ENCODE data around the gene IKZF3.
"Not testable (repeated sequence)": the region's sequence is repeated elsewhere in the genome, so short reads cannot be mapped to it uniquely, and the experiment has no call there.

IKZF3 gene

GRCh38 chr17:39751637-39752036 lies 112.5 kb downstream of the IKZF3 start:
- peak overlapping the region; percentile 78 to 87 (median 83) for H3K4me3 Mint-ChIP-seq
- no peaks in the 10 kb centered on the region for H3K36me3 Mint-ChIP-seq (ENCODE audit: low read depth)
- H3K27me3 Mint-ChIP-seq (ENCODE audit: low read depth), result peaks cover 22% of the 10 kb centered on the region
- peak overlapping the region; percentile 67 to 93 (median 88) for H3K27ac Mint-ChIP-seq
- no peak for TF ChIP-seq CTCF (IDR thresholded peaks at IDR 0.05; ENCODE audit: unreplicated experiment in 3 of 3)
- no peaks in the 10 kb centered on the region for H3K9me3 Mint-ChIP-seq
- peaks cover 26% of the 10 kb centered on the region for H3K4me1 Mint-ChIP-seq

- H3K4me3 Mint-ChIP-seq, result peak overlapping the region in 2 of 3 experiments; percentile 32 to 87
- H3K27me3 Mint-ChIP-seq (ENCODE audit: low read depth), result peaks cover 22% of the 10 kb centered on the region
- peak overlapping the region in 2 of 3 experiments; percentile 88 to 93 for H3K27ac Mint-ChIP-seq
- H3K36me3 Mint-ChIP-seq (ENCODE audit: low read depth), result no peaks in the 10 kb centered on the region
- peaks cover 26% of the 10 kb centered on the region for H3K4me1 Mint-ChIP-seq
- no peak for TF ChIP-seq CTCF (IDR thresholded peaks at IDR 0.05; ENCODE audit: unreplicated experiment in 3 of 3)
- no peaks in the 10 kb centered on the region for H3K9me3 Mint-ChIP-seq
These were observed 113.0 kb downstream of the IKZF3 start for GRCh38 chr17:39751016-39751543.

GRCh38 chr17:39750131-39751015 lies 113.7 kb downstream of the IKZF3 start:
- H3K9me3 Mint-ChIP-seq, result no peaks in the 10 kb centered on the region
- peak overlapping the region in 1 of 3 experiments; percentile 43 for H3K27ac Mint-ChIP-seq
- no peak overlapping the region for H3K4me3 Mint-ChIP-seq
- no peak for TF ChIP-seq CTCF (IDR thresholded peaks at IDR 0.05; ENCODE audit: unreplicated experiment in 3 of 3)
- H3K4me1 Mint-ChIP-seq, result peaks cover 23% of the 10 kb centered on the region
- no peaks in the 10 kb centered on the region for H3K36me3 Mint-ChIP-seq (ENCODE audit: low read depth)
- H3K27me3 Mint-ChIP-seq (ENCODE audit: low read depth), result peaks cover 17% of the 10 kb centered on the region

- H3K27ac Mint-ChIP-seq, result peak overlapping the region in 2 of 3 experiments; percentile 38 to 63
- not testable (repeated sequence) for H3K4me3 Mint-ChIP-seq; H3K9me3 Mint-ChIP-seq; H3K36me3 Mint-ChIP-seq (ENCODE audit: low read depth)
- peaks cover 20% of the 10 kb centered on the region for H3K4me1 Mint-ChIP-seq
- H3K27me3 Mint-ChIP-seq (ENCODE audit: low read depth), result peaks cover 18% of the 10 kb centered on the region
These were observed 115.6 kb downstream of the IKZF3 start for GRCh38 chr17:39748444-39749034.

GRCh38 chr17:39747745-39748144 lies 116.4 kb downstream of the IKZF3 start:
- TF ChIP-seq CTCF (IDR thresholded peaks at IDR 0.05; ENCODE audit: unreplicated experiment in 3 of 3), result no peak
- no peak overlapping the region for H3K4me3 Mint-ChIP-seq
- peaks cover 21% of the 10 kb centered on the region for H3K27me3 Mint-ChIP-seq (ENCODE audit: low read depth)

GRCh38 chr17:39746145-39746461 lies 118.0 kb downstream of the IKZF3 start:
- peaks cover 6% of the 10 kb centered on the region for H3K4me1 Mint-ChIP-seq
- no peak for TF ChIP-seq CTCF (IDR thresholded peaks at IDR 0.05; ENCODE audit: unreplicated experiment in 3 of 3)
- H3K9me3 Mint-ChIP-seq, result no peaks in the 10 kb centered on the region
- H3K27me3 Mint-ChIP-seq (ENCODE audit: low read depth), result peaks cover 20% of the 10 kb centered on the region
- H3K27ac Mint-ChIP-seq, result no peak overlapping the region
- H3K36me3 Mint-ChIP-seq (ENCODE audit: low read depth), result no peaks in the 10 kb centered on the region
- H3K4me3 Mint-ChIP-seq, result no peak overlapping the region

More at GRCh38 chr17:39747745-39748144, 116.4 kb downstream of the IKZF3 start:
- Mint-ChIP-seq H3K27ac (peak overlapping the region in 2 of 3 experiments; percentile 27 to 42), H3K4me1 (peaks cover 20% of the 10 kb centered on the region), H3K9me3 (no peaks in the 10 kb centered on the region), H3K36me3 (ENCODE audit: low read depth) (no peaks in the 10 kb centered on the region)

All from nephron (organoid).